Measurements from ENCODE around the gene LNX1.

LNX1 gene

GRCh38 chr4:53617101-53617680, 25.9 kb upstream of the LNX1 start:
- DNase-seq (ENCODE audit: low read depth, low spot score) = no peak
- in situ Hi-C loops (cut with HindIII; ENCODE audit: low sequenced_read_pairs) = no loop called here
- no peak overlapping the region for H3K4me3 ChIP-seq (ENCODE audit: low read depth, low read length)
- TF ChIP-seq CTCF (IDR thresholded peaks at IDR 0.05; ENCODE audit: low read depth, low read length) = no peak

GRCh38 chr4:53616219-53616618, 24.9 kb upstream of the LNX1 start:
- in situ Hi-C loops (cut with HindIII; ENCODE audit: low sequenced_read_pairs) = no loop called here
- no peak for DNase-seq (ENCODE audit: low read depth, low spot score)
- no peak for TF ChIP-seq CTCF (IDR thresholded peaks at IDR 0.05; ENCODE audit: low read depth, low read length)
- H3K4me3 ChIP-seq (ENCODE audit: low read depth, low read length) = no peak overlapping the region

- TF ChIP-seq CTCF (IDR thresholded peaks at IDR 0.05; ENCODE audit: low read depth, low read length) = no peak
- in situ Hi-C loops (cut with HindIII; ENCODE audit: low sequenced_read_pairs) = no loop called here
- DNase-seq (ENCODE audit: low read depth, low spot score) = no peak
Measured at GRCh38 chr4:53614591-53614990, 23.3 kb upstream of the LNX1 start.

GRCh38 chr4:53613428-53613827, 22.1 kb upstream of the LNX1 start:
- H3K4me3 ChIP-seq (ENCODE audit: low read depth, low read length) = no peak overlapping the region
- no peak for DNase-seq (ENCODE audit: low read depth, low spot score)
- no peak for TF ChIP-seq CTCF (IDR thresholded peaks at IDR 0.05; ENCODE audit: low read depth, low read length)
- in situ Hi-C loops (cut with HindIII; ENCODE audit: low sequenced_read_pairs) = no loop called here

More at GRCh38 chr4:53614591-53614990, 23.3 kb upstream of the LNX1 start:
- H3K4me3 ChIP-seq (ENCODE audit: low read depth, low read length) = no peak overlapping the region

GRCh38 chr4:53608649-53609048, 17.4 kb upstream of the LNX1 start:
- TF ChIP-seq CTCF (IDR thresholded peaks at IDR 0.05; ENCODE audit: low read depth, low read length) = no peak
- in situ Hi-C loops (cut with HindIII; ENCODE audit: low sequenced_read_pairs) = no loop called here
- no peak overlapping the region for H3K4me3 ChIP-seq (ENCODE audit: low read depth, low read length)
- no peak for DNase-seq (ENCODE audit: low read depth, low spot score)

- no peak overlapping the region for H3K4me3 ChIP-seq (ENCODE audit: low read depth, low read length)
- TF ChIP-seq CTCF (IDR thresholded peaks at IDR 0.05; ENCODE audit: low read depth, low read length) = no peak
- in situ Hi-C loops (cut with HindIII; ENCODE audit: low sequenced_read_pairs) = no loop called here
- no peak for DNase-seq (ENCODE audit: low read depth, low spot score)
Measured at GRCh38 chr4:53608242-53608641, 17.0 kb upstream of the LNX1 start.

GRCh38 chr4:53605783-53606182, 14.5 kb upstream of the LNX1 start:
- DNase-seq (ENCODE audit: low read depth, low spot score) = no peak
- TF ChIP-seq CTCF (IDR thresholded peaks at IDR 0.05; ENCODE audit: low read depth, low read length) = no peak
- no peak overlapping the region for H3K4me3 ChIP-seq (ENCODE audit: low read depth, low read length)
- in situ Hi-C loops (cut with HindIII; ENCODE audit: low sequenced_read_pairs) = no loop called here
